HepG2 (cell line): ENCODE data around the gene LRRC10B. TPM values are rescaled to one million over a fixed set of nuclear protein-coding genes. Genes with fewer than 3 reads are reported as not detected.

Experiments used
- CEBPB ChIP-seq: IDR thresholded peaks from 2 replicates; pipeline ENCODE4 v1.6.1; 2011; ENCODE audit warnings: low read depth, low read length, improper control_type of control experiment, borderline replicate concordance
- FOXA1 ChIP-seq, 2 experiments: fragments of 450-650 bp in 1 of 2; sonication (generic) in 1 of 2; formaldehyde crosslinking in 1 of 2; IDR thresholded peaks; 2 replicates each; pipeline versions ENCODE4 v1.4.0 to v1.6.1; 2016 to 2020; ENCODE audit warnings: missing genetic modification reagents in 1 of 2
- FOXP4 ChIP-seq: sonication (generic); formaldehyde crosslinking; IDR thresholded peaks from 2 replicates; pipeline ENCODE4 v1.4.0; 2020; ENCODE audit warnings: missing genetic modification reagents
- HIVEP1 ChIP-seq: sonication (generic); formaldehyde crosslinking; IDR thresholded peaks from 2 replicates; pipeline ENCODE4 v1.4.0; 2020; ENCODE audit warnings: mild to moderate bottlenecking, missing genetic modification reagents
- MBNL3 ChIP-seq: fragments of 250-450 bp; sonication (Bioruptor Pico); conservative IDR thresholded peaks from 2 replicates; pipeline ENCODE4 v1.8.0; 2022; ENCODE audit warnings: mild to moderate bottlenecking, inconsistent platforms
- NFE2L2 ChIP-seq: fragments of 150-350 bp; IDR thresholded peaks from 2 replicates; pipeline ENCODE4 v1.6.1; 2014; ENCODE audit warnings: low read length
- PHF20 ChIP-seq: sonication (generic); formaldehyde crosslinking; IDR thresholded peaks from 2 replicates; pipeline ENCODE4 v1.5.0; 2020; ENCODE audit warnings: mild to moderate bottlenecking, missing genetic modification reagents
- POLR2G ChIP-seq: fragments of 200-400 bp; formaldehyde crosslinking; IDR thresholded peaks from 2 replicates; pipeline ENCODE4 v1.6.1; 2018; ENCODE audit warnings: mild to moderate bottlenecking, low read depth, low read length, moderate library complexity
- RBM39 ChIP-seq: fragments of 200-400 bp; formaldehyde crosslinking; IDR thresholded peaks from one replicate; pipeline ENCODE4 v1.6.1; 2018; ENCODE audit warnings: antibody characterized with exemption, mild to moderate bottlenecking, low read depth, low read length; ENCODE audit not compliant: poor library complexity, severe bottlenecking
- SMAD3 ChIP-seq: sonication (generic); formaldehyde crosslinking; IDR thresholded peaks from 2 replicates; pipeline ENCODE4 v1.4.0; 2020; ENCODE audit warnings: missing genetic modification reagents
- YEATS2 ChIP-seq: sonication (generic); formaldehyde crosslinking; IDR thresholded peaks from 2 replicates; pipeline ENCODE4 v1.4.0; 2020; ENCODE audit warnings: missing genetic modification reagents, borderline replicate concordance
- ZFYVE20 ChIP-seq: sonication (generic); formaldehyde crosslinking; IDR thresholded peaks from 2 replicates; pipeline ENCODE4 v1.8.0; 2023; ENCODE audit warnings: low read depth, mild to moderate bottlenecking, moderate library complexity, missing genetic modification reagents, borderline replicate concordance
- ZNF232 ChIP-seq: sonication (generic); formaldehyde crosslinking; IDR thresholded peaks from 2 replicates; pipeline ENCODE4 v1.4.0; 2020; ENCODE audit warnings: missing genetic modification reagents, borderline replicate concordance
- ZNF460 ChIP-seq: sonication (generic); formaldehyde crosslinking; IDR thresholded peaks from 2 replicates; pipeline ENCODE4 v1.5.1; 2020; ENCODE audit warnings: missing genetic modification reagents, mild to moderate bottlenecking, borderline replicate concordance
- ZNF737 ChIP-seq: sonication (generic); formaldehyde crosslinking; IDR thresholded peaks from 2 replicates; pipeline ENCODE4 v1.5.0; 2020; ENCODE audit warnings: missing genetic modification reagents, mild to moderate bottlenecking, borderline replicate concordance
- ZZZ3 ChIP-seq: sonication (generic); formaldehyde crosslinking; IDR thresholded peaks from 2 replicates; pipeline ENCODE4 v1.4.0; 2020; ENCODE audit warnings: missing genetic modification reagents, mild to moderate bottlenecking, borderline replicate concordance
- polyA plus RNA-seq, 8 experiments: library from polyadenylated mRNA; depleted of rRNA in 3 of 8; stranded (reverse) in 7 of 8; unstranded in 1 of 8; fragments of >200 nt; fragmentation: Illumina TruSeq in 4 of 8; extraction: Trizol in 4 of 8; gene quantifications; 2 replicates each; pipeline versions ENCODE4 v1.2.1 to v1.2.3, GENCODE V29; 2011 to 2016; ENCODE audit warnings: low read depth in 4 of 8, missing spikeins in 1 of 8, mixed read lengths in 1 of 8; ENCODE audit not compliant: insufficient read depth in 1 of 8
- total RNA-seq, 5 experiments: library from RNA; depleted of rRNA; stranded (reverse); fragments of >200 nt; fragmentation: Illumina TruSeq; extraction: Trizol; gene quantifications; 2 replicates each; pipeline ENCODE4 v1.2.3, GENCODE V29; 2016; ENCODE audit warnings: low read depth in 1 of 5
- TF ChIP-seq, protein P1 (sequence below): sonication (generic); formaldehyde crosslinking; IDR thresholded peaks from one replicate; pipeline ENCODE4 v1.5.1; 2020; ENCODE audit warnings: mild to moderate bottlenecking, missing genetic modification reagents; ENCODE audit errors: not compliant biosample characterization
- TF ChIP-seq, protein P2 (sequence below): IDR thresholded peaks from 2 replicates; pipeline ENCODE4 v1.6.1; 2018; ENCODE audit warnings: missing genetic modification reagents, mild to moderate bottlenecking, missing compliant biosample characterization

LRRC10B gene
- total and polyA plus RNA-seq, 2 of the 13 experiments (the other 11 are each of a cell fraction or from before 2014, with no cell fraction given), result not detected

DNA sequence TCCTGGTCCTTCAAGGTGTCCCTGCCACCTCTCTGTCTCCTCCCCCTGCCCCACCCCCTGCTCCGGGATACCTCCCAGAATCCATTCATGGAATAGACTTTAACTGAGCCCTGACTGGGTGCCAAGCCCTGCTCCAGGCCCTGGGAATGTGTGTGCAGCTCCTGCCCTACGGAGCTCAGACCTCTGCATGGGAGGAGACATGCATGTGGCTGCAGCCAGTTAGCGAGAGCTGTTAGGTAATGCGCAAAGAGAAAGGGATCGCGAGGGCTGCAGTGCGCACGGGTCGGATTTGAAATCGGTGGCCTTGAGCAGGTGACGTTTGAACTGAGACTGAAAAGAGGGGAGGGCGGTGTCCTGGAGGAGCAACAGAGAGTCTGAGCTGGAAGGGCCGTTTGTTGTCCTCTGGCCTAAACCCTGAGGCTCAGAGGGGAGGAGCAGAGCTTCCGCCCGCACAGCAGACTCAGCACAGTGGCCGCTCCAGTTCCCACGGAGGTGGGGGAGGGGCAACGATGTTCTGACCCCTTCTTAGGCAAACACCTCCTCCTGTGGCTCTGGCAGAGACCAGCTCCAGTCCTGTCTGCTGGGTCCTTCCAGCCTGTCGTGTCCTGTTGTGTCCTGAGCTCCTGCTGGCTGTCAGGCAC is 19.8 kb upstream of the LRRC10B start (continued):
- TF ChIP-seq HIVEP1 (CRISPR knock-in tag) (0 out of 2 replicates have a peak, but pooled peaks have one; percentile 35), PHF20 (CRISPR knock-in tag) (peak; percentile 40), YEATS2 (CRISPR knock-in tag) (peak; percentile 51; the same call in 1 of the 2 replicates), CEBPB (peak; percentile 36; the same call in 1 of the 2 replicates), ZFYVE20 (CRISPR knock-in tag) (no peak), FOXA1 (IDR thresholded peaks at IDR 0.05) (no peak), FOXA1 (CRISPR knock-in tag; IDR thresholded peaks at IDR 0.05) (peak; percentile 51; the same call in 1 of the 2 replicates), SMAD3 (no peak), ZNF460 (CRISPR knock-in tag) (no peak), ZNF232 (CRISPR knock-in tag) (no peak), NFE2L2 (no peak), RBM39 (no peak), ZNF737 (CRISPR knock-in tag) (no peak), POLR2G (0 out of 2 replicates have a peak, but pooled peaks have one; percentile 22), MBNL3 (CRISPR knock-in tag) (no peak), FOXP4 (CRISPR knock-in tag) (peak; percentile 39; the same call in 1 of the 2 replicates), ZZZ3 (CRISPR knock-in tag) (no peak)
- TF ChIP-seq, protein P1, sequence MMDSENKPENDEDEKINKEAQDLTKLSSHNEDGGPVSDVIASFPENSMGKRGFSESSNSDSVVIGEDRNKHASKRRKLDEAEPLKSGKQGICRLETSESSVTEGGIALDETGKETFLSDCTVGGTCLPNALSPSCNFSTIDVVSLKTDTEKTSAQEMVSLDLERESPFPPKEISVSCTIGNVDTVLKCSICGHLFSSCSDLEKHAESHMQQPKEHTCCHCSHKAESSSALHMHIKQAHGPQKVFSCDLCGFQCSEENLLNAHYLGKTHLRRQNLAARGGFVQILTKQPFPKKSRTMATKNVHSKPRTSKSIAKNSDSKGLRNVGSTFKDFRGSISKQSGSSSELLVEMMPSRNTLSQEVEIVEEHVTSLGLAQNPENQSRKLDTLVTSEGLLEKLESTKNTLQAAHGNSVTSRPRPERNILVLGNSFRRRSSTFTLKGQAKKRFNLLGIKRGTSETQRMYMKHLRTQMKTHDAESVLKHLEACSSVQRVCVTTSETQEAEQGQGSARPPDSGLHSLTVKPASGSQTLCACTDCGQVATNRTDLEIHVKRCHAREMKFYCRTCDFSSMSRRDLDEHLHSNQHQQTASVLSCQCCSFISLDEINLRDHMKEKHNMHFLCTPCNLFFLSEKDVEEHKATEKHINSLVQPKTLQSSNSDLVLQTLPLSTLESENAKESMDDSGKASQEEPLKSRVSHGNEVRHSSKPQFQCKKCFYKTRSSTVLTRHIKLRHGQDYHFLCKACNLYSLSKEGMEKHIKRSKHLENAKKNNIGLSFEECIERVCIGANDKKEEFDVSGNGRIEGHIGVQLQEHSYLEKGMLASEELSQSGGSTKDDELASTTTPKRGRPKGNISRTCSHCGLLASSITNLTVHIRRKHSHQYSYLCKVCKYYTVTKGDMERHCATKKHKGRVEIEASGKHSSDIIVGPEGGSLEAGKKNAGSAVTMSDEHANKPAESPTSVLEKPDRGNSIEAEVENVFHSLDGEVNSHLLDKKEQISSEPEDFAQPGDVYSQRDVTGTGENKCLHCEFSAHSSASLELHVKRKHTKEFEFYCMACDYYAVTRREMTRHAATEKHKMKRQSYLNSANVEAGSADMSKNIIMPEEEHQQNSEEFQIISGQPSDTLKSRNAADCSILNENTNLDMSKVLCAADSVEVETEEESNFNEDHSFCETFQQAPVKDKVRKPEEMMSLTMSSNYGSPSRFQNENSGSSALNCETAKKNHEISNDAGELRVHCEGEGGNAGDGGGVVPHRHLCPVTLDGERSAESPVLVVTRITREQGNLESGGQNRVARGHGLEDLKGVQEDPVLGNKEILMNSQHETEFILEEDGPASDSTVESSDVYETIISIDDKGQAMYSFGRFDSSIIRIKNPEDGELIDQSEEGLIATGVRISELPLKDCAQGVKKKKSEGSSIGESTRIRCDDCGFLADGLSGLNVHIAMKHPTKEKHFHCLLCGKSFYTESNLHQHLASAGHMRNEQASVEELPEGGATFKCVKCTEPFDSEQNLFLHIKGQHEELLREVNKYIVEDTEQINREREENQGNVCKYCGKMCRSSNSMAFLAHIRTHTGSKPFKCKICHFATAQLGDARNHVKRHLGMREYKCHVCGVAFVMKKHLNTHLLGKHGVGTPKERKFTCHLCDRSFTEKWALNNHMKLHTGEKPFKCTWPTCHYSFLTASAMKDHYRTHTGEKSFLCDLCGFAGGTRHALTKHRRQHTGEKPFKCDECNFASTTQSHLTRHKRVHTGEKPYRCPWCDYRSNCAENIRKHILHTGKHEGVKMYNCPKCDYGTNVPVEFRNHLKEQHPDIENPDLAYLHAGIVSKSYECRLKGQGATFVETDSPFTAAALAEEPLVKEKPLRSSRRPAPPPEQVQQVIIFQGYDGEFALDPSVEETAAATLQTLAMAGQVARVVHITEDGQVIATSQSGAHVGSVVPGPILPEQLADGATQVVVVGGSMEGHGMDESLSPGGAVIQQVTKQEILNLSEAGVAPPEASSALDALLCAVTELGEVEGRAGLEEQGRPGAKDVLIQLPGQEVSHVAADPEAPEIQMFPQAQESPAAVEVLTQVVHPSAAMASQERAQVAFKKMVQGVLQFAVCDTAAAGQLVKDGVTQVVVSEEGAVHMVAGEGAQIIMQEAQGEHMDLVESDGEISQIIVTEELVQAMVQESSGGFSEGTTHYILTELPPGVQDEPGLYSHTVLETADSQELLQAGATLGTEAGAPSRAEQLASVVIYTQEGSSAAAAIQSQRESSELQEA (CRISPR knock-in tag), result peak; percentile 61
- TF ChIP-seq, protein P2, sequence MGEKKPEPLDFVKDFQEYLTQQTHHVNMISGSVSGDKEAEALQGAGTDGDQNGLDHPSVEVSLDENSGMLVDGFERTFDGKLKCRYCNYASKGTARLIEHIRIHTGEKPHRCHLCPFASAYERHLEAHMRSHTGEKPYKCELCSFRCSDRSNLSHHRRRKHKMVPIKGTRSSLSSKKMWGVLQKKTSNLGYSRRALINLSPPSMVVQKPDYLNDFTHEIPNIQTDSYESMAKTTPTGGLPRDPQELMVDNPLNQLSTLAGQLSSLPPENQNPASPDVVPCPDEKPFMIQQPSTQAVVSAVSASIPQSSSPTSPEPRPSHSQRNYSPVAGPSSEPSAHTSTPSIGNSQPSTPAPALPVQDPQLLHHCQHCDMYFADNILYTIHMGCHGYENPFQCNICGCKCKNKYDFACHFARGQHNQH (CRISPR knock-in tag), result peak; percentile 43; the same call in 1 of the 2 replicates
